NCI-H1694 (cell line): ENCODE results near the gene SHH.

Experiments used
- DNase-seq: peaks from one replicate; lab custom pipeline; 2025; lab: John Stamatoyannopoulos, UW

The SHH gene

GRCh38 chr7:155764438-155764793 is 47.8 kb downstream of the SHH start:
- DNase-seq = no peak

DNA sequence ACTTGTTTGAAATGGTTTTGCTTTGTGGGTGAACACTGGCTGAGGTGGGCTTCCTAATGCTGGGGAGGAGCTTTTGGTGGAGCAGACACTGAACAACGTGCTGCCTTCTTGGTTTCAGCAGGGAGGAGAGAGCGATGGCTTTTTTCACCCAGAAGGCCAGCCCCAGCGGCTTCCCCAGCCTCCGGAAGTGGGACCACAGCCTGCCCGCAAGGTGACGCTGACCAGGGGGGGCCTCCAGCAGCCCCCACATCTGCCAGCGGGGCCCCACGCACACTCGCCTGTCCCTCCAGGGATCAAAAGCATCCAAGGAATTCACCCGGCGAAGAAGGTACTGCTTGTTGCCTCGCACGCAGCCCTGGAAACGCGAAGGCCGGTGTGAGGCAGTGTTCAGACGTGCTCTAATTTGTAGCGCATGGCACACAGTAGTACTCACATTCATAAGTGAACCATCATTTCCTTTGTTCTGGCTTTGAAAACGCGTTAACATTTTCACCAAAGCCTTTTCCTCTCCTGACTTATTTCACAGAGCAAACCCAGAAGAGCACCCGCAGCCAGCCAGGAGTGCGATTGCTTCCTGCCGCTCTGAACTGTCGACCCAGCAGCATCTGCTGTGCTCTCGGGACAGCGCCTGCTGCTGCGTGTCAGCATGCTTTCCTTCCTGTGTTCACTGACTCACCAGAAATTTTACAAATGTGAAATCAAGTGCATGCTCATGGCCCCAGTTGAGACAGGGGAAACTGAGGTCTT is 48.4 kb downstream of the SHH start:
- DNase-seq = no peak

GRCh38 chr7:155763122-155763521 is 49.1 kb downstream of the SHH start:
- DNase-seq = no peak

DNA sequence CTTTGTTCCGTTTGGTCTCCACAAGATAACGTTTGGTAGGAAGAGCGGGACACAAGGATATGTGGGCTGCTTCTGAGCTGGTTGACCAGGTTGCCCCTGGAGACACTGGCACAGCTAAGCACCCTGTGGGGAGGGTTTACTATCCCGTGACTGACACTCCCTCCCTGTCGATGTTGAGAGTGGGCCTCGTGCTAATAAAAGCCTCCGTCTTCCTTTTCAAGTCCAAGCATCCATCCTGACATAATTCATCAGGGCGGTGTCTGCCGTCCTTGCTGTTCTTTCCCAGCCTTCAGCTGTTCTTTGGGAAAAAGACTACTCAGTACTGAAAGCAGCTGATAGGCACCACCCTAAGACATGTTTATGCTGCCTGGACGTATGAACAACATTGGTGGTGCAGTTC is 49.6 kb downstream of the SHH start:
- no peak for DNase-seq

DNA sequence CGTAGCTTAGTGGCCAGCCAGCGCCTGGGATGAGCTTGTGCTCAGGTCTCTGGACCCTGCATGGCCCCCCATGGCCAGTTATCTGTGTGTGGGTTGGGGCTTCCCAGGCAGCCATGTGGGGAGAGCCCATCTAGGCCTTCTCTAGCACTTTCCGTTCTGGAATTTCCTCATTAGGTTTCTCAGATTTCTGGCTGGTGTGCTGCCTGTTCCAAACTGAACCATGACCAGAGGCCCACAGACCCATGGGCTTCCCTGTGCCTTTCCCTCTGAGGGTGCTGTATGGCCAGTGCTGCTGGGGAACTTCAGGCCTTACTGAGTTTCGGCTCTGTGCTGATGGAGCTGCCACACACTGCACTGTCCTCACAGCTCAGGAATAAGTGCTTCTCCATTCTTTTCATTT is 50.2 kb downstream of the SHH start:
- DNase-seq = no peak

DNA sequence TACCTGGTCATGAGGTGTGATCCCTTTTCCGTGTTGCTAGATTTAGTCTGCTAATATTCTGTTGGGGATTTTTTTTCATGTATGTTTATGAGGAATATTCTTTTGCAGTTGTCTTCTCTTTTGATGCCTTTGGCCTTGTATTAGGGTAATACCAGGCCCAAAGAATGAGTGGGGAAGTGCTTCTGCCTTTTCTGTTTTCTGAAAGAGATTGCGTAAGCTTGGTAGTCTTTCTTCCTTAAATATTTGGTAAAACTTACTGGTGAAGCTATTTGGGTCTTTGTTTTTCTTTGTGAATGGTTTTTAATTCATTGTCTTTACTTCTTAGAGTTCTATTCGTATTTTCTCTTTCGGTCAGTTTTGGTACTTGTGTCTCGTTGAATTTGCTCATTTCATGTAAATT is 51.1 kb downstream of the SHH start:
- DNase-seq = no peak

DNA sequence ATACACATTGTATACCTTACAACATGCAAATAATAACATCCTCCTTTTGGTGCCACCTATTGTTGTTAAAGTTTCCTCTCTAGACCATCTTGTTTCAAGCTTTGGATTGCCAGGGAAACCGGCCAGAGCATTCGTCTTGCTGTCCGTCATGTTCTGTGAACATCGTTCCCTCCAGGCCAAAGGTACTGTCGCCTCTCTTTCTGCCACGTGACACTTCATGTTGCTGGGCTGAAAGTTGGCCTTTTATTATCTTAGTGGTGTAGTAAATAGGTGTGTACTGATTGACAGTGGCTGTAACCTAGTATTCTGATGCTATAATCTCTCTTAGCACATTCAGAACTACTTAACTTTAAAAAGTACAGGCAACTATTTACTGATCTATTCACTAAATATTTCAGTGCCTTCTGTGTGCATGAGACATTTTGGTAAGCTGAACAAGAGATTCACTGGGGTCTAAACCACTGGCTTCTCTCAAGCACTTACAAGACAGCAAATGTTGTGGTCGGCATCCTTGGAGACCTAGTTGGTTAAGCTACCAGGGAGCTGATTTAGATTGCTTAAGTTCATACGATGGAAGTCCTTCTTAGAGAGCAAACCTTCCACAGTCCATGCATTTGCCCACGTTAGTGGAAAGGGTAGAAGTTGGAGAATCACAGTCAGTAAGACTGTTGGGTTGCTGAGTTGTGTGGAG is 52.4 kb downstream of the SHH start:
- DNase-seq = no peak

- no peak for DNase-seq
These were observed 53.9 kb downstream of the SHH start for GRCh38 chr7:155758348-155758747.

DNA sequence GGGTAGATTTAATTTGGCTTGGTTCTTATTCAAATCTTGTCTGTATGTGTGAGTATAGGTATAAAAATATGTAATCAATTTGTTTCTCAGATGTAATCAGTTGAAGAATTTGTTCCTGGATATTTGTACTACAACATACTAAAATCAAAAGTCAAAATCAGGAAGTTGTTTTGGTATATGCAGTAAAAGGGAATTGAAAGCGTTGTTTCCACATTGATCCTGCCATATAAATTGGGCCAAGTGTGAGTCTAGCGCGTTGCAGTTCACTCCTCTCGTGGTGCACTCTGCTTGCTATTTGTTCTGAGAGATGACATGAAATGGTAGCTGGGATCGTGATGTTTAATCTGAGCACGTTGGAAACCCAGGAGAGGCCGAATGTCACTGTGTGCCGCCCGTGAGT is 55.9 kb downstream of the SHH start:
- DNase-seq = no peak

- DNase-seq = no peak
These were observed 57.2 kb downstream of the SHH start for GRCh38 chr7:155755026-155755425.

- DNase-seq = no peak
These were observed 58.1 kb downstream of the SHH start for GRCh38 chr7:155754165-155754564.

- DNase-seq = no peak
These were observed 58.8 kb downstream of the SHH start for GRCh38 chr7:155753446-155753965.

DNA sequence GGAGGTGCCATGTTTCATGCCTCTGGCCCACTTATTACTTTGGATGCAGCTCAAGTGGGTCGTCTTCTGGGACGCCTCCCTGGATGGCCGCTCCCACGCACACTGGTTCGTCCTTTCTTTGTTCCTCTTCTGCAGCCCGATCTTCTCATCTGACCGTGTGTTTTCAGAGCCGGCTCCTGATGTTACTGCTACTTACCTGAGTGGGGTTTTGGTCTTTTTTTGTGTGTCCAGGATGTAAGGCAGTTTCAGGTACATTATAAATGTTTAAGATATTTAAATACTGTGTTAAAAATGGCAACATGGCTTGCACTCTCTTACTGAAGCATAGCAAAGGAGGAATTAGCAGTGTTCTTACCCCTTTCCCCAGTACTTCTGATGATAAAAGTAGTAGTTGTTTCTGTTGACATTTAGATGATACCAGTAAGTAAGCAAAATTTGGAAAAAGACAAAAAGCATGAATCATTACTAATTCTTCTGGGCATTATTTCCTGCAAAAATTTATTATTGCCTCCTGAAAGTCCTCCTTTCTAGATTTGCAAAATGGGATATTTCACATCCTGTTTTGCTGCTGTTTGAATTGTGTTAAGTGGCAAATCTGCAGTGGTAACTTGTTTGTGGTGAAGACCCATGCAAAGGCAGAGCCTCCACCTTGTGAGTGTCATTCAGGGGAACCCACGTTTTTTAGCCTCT is 59.4 kb downstream of the SHH start:
- DNase-seq = no peak

DNA sequence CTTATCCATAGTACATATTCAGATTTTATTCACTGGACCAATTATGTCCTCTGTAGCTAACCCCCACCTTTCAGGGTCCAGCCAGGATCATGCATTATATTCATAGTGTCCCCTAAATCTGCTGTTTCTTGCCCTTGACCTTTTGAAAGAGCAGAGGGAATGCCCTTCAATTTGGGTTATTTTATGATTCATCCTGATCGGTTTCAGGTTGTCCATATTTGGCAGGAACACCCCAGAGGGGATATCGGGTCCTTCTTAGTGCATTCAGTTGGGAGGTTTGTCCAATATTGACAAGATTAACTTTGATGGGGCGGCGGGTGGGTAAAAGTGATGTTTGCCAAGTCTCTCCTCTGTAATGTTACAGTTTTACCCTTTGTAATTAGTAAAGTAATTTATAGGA is 60.9 kb downstream of the SHH start:
- DNase-seq = no peak

- no peak for DNase-seq
These were observed 61.8 kb downstream of the SHH start for GRCh38 chr7:155750255-155751125.
